Sigmoid colon (tissue), 7 donors: Measurements from ENCODE around the gene KLF14. TPM values are rescaled to one million over a fixed set of nuclear protein-coding genes. Genes with fewer than 3 reads are reported as not detected.

ENCODE experiments used
- DNase-seq: peaks from one replicate; pipeline ENCODE4 v3.0.0-alpha.2; 2019
- H3K27ac ChIP-seq, 4 donors: fragments of 200-600 bp; sonication (generic); one replicate each; pipeline ENCODE4 v1.5.1; 2016 to 2019; ENCODE audit warnings: mild to moderate bottlenecking in 1 of 4
- H3K27me3 ChIP-seq, 3 donors: fragments of 200-600 bp; sonication (generic); one replicate each; pipeline ENCODE4 v1.5.1; 2019; ENCODE audit warnings: mild to moderate bottlenecking in 1 of 3
- H3K36me3 ChIP-seq, 4 donors: fragments of 200-600 bp; sonication (generic); one replicate each; pipeline ENCODE4 v1.5.1; 2016 to 2019
- H3K4me1 ChIP-seq, 4 donors: fragments of 200-600 bp; sonication (generic); one replicate each; pipeline ENCODE4 v1.5.1; 2017 to 2019
- H3K4me3 ChIP-seq, 4 donors: fragments of 200-600 bp; sonication (generic); one replicate each; pipeline ENCODE4 v1.5.1; 2017 to 2019; ENCODE audit warnings: mild to moderate bottlenecking in 2 of 4, moderate library complexity in 1 of 4
- H3K9me3 ChIP-seq, 4 donors: fragments of 200-600 bp in 3 of 4; sonication (generic) in 3 of 4; one replicate each; pipeline versions ENCODE4 v1.5.1 to v1.6.1; 2013 to 2019
- EP300 ChIP-seq, 4 donors: sonication (generic); formaldehyde crosslinking; IDR thresholded peaks; one replicate each; pipeline ENCODE4 v1.6.1; 2017; ENCODE audit warnings: antibody characterized with exemption in 4 of 4
- POLR2A ChIP-seq, 2 donors: fragments of 450-650 bp; IDR thresholded peaks; one replicate each; pipeline ENCODE4 v1.6.1; 2016; ENCODE audit warnings: antibody characterized with exemption in 2 of 2, mild to moderate bottlenecking in 2 of 2, moderate library complexity in 2 of 2
- POLR2AphosphoS5 ChIP-seq, 4 donors: sonication (generic); formaldehyde crosslinking; IDR thresholded peaks; one replicate each; pipeline ENCODE4 v1.6.1; 2017; ENCODE audit warnings: antibody characterized with exemption in 4 of 4
- WGBS, 2 donors: extraction: QIAGEN DNeasy Blood & Tissue Kit; methylation state at CpG; one replicate each; pipeline ENCODE4 v1.1.7; 2013; 5-methylcytosine and 5-hydroxymethylcytosine counted together
- intact Hi-C: fragments of 100-400 bp; cut with DNase I; formaldehyde crosslinking; loops from one replicate; pipeline ENCODE4 v1.15.1; 2023
- polyA plus RNA-seq, 3 donors: library from polyadenylated mRNA; stranded (reverse); fragments of 200-250 nt; gene quantifications; one replicate each; pipeline ENCODE4 v1.2.3, GENCODE V29; 2013
- total RNA-seq, 4 donors: library from RNA; depleted of rRNA; stranded (reverse); fragments of >200 nt; gene quantifications; one replicate each; pipeline ENCODE4 v1.1.0, GENCODE V29; 2016
- TF ChIP-seq, protein P1 (sequence below), 4 experiments: fragments of 450-650 bp in 3 of 4; fragments of 200-600 bp in 1 of 4; IDR thresholded peaks; one replicate each; pipeline ENCODE4 v1.5.1; 2016 to 2019; ENCODE audit warnings: antibody characterized with exemption in 4 of 4, mild to moderate bottlenecking in 3 of 4, moderate library complexity in 2 of 4
- donor health status: healthy with polysubstance abuse.
- donor health status: Bipolar disorder and iron deficiency.
- donor health status: healthy.

The KLF14 gene
- total and polyA plus RNA-seq, 7 donors: 0.03 TPM; not detected in 6

GRCh38 chr7:130689683-130690082 lies 44.3 kb downstream of the KLF14 start:
- H3K27ac ChIP-seq: no peak overlapping the region
- H3K4me3 ChIP-seq: no peak overlapping the region
- no peak for TF ChIP-seq EP300 (IDR thresholded peaks at IDR 0.05)
- no peak for TF ChIP-seq POLR2AphosphoS5 (IDR thresholded peaks at IDR 0.05)
- TF ChIP-seq, protein P1, sequence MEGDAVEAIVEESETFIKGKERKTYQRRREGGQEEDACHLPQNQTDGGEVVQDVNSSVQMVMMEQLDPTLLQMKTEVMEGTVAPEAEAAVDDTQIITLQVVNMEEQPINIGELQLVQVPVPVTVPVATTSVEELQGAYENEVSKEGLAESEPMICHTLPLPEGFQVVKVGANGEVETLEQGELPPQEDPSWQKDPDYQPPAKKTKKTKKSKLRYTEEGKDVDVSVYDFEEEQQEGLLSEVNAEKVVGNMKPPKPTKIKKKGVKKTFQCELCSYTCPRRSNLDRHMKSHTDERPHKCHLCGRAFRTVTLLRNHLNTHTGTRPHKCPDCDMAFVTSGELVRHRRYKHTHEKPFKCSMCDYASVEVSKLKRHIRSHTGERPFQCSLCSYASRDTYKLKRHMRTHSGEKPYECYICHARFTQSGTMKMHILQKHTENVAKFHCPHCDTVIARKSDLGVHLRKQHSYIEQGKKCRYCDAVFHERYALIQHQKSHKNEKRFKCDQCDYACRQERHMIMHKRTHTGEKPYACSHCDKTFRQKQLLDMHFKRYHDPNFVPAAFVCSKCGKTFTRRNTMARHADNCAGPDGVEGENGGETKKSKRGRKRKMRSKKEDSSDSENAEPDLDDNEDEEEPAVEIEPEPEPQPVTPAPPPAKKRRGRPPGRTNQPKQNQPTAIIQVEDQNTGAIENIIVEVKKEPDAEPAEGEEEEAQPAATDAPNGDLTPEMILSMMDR (IDR thresholded peaks at IDR 0.05): no peak
- no peak for TF ChIP-seq POLR2A (IDR thresholded peaks at IDR 0.05)
- no peaks in the 10 kb centered on the region for H3K27me3 ChIP-seq
- no peaks in the 10 kb centered on the region for H3K4me1 ChIP-seq
- WGBS, 2 donors: 92 to 96% methylated on average over 1 of the region's 1 CpG
- peaks cover 0 to 4% (median 0%) of the 10 kb centered on the region in 4 donors for H3K9me3 ChIP-seq
- DNase-seq: no peak
- no peaks in the 10 kb centered on the region for H3K36me3 ChIP-seq
- intact Hi-C loops: no loop called here

DNA sequence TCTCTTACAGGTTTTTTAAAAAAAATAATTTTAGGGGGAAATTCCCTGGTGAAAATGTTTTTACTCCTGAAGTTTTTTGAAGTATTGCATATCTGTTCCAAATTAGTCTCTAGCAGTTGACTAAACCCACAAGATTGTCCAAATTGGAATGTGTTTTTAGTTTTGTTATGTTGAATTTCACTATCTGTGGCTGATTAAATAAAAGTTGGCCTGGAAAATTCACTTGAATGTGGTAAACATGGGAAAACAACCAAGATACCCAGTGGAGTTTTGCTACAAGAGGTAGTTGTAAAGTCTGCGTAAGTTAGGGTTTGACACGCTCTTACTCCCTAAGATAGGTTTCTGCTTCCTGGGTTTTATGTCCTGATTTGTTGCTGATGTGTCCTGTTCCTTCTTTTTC lies 51.0 kb downstream of the KLF14 start:
- Histone ChIP-seq H3K4me1 (no peaks in the 10 kb centered on the region), H3K27ac (no peak overlapping the region), H3K27me3 (peaks cover 0 to 3% (median 0%) of the 10 kb centered on the region in 3 donors), H3K4me3 (no peak overlapping the region), H3K36me3 (no peaks in the 10 kb centered on the region), H3K9me3 (no peaks in the 10 kb centered on the region)
- no peak for DNase-seq
- no peak for TF ChIP-seq EP300 (IDR thresholded peaks at IDR 0.05)
- TF ChIP-seq POLR2A (IDR thresholded peaks at IDR 0.05): no peak
- no peak for TF ChIP-seq POLR2AphosphoS5 (IDR thresholded peaks at IDR 0.05)
- TF ChIP-seq, protein P1 (IDR thresholded peaks at IDR 0.05): no peak
- intact Hi-C loops: no loop called here
- 98% methylated on average over 2 of the region's 2 CpGs for WGBS, 2 donors

Other genes with a start within 250 kb of the KLF14 start
- gene MEST, start 242.1 kb downstream of the KLF14 start, total RNA-seq: 10 to 100 TPM in 1 of 4 donors, 1 to 10 TPM in 3; 6.0 to 14.1 (median 7.8) TPM
- 10 to 100 TPM in 2 of 3 donors, 1 to 10 TPM in 1; 9.6 to 21.6 (median 10.2) TPM for gene MEST, start 242.1 kb downstream of the KLF14 start, polyA plus RNA-seq
- gene COPG2, start 65.5 kb downstream of the KLF14 start, total RNA-seq: 10 to 100 TPM; 11.7 to 15.5 (median 12.8) TPM
- 10 to 100 TPM in 1 of 3 donors, 1 to 10 TPM in 2; 8.8 to 13.0 (median 9.0) TPM for gene COPG2, start 65.5 kb downstream of the KLF14 start, polyA plus RNA-seq
- not detected for gene TSGA13, start 47.7 kb downstream of the KLF14 start, total RNA-seq
- gene TSGA13, start 47.7 kb downstream of the KLF14 start, polyA plus RNA-seq: not detected